Amniotic stem cell (primary cell): ENCODE measurements around the gene CYP1A1.

Experiments
- DNase-seq: peaks from one replicate; lab custom pipeline; 2025; lab: John Stamatoyannopoulos, UW

CYP1A1 gene

DNA sequence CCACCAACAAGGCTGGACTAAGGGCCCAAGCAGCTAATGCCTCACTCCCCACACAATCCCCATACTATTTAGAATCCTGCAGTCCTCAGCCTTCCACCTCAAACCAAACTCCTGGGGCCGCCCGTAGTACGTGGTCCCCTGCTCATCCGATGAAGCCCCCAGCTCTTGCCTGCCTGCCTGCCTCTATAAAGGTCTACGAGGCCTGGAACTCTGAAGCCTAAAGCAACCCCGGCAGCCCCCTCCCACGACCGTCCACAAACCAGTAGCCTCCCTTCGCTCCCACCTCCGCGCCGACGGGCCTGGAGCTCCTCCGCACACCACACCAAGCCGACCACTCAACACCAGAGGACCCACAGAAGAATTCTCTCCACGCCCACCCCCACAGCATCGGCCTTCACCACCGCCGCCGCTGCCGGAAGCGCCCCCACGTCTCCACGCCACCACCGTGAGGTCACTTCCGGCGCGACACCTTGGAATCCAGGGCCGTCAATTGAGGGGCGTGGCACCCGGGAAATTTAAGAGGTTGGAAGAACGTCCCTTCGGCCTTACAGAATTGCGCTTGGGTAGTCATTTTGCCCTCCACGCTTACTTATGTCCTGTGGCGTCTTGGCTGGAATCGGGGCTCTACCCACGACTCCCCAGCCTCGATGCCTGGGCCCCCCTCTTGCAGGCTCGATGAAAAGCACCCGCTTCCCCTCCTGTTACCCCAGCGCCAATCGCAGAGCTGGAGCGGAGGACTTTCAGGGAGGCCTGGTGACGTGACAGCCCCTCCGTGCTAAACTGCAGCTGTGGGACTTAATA is 29.5 kb downstream of the CYP1A1 start, which contains the start of gene EDC3:
EDC3 (minus strand) TSS at position 428 of the 801 bp plus-strand sequence. CDS start 20,900 bp downstream, outside the sequence.
- DNase-seq, result peak; percentile 78

DNA sequence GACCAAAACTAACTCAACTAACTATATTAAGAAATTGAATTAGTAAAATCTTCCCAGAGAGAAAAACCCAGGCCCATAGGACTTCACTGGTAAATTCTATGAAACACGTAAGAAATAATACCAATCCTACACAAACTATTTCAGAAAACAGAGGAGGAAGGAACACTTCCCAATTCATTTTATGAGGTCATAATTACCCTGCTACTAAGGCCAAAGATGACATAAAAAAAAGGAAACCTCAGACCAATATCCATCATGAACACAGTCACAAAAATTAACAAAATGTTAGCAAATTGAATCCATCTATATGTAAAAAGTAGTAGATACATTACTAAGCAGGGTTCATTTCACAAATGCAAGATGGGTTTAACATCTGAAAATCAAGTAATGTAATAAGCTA is 33.0 kb downstream of the CYP1A1 start:
- DNase-seq, result no peak

DNA sequence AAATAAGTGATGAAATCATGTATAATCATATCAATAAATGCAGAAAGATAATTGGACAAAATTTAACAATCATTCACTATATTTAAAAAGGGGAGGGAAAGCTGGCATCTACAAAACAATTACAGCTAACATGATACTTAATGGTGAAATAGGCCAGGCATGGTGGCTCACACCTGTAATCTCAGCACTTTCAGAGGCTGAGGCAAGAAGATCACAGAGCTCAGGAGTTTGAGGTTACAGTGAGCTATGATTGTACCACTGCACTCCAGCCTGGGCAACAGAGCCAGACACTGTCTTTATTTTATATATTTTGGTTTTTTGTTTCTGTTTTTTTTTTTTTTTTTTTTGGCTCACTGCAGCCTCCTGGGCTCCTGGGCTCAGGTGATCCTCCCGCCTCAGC is 41.6 kb downstream of the CYP1A1 start:
- DNase-seq, result no peak

DNA sequence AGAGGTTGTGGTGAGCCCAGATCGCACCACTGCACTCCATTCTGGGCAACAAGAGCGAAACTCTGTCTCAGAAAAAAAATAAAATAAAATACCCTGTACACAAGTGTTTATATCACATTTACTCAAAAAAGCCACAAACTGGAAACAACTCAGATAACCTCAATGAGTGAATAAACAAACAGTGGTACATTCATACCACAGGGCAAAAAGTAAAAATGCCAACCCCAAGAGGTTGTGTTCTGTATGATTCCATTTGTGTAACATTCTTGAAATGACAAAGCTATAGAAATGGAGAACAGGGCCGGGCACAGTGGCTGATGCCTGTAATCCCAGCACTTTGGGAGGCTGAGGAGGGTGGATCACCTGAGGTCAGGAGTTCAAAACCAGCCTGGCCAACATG is 42.4 kb downstream of the CYP1A1 start:
- no peak for DNase-seq

DNA sequence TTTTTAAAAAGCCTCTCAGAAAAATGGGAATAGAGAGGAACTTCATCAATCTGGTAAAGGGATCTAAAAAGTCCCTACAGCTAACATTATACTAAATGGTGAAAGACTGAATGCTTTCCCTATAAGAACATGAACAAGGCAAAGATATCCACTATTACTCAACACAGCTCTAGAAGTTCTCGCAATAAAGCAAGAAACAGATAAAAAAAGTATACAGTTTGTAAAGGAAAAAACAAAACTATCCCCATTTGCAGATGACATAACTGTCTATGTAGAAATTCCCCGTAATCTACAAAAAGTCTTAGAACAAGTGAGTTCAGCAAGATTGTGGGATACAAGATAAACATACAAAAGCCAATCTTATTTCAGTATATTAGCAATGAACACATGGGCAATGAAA is 44.9 kb downstream of the CYP1A1 start:
- DNase-seq, result no peak

DNA sequence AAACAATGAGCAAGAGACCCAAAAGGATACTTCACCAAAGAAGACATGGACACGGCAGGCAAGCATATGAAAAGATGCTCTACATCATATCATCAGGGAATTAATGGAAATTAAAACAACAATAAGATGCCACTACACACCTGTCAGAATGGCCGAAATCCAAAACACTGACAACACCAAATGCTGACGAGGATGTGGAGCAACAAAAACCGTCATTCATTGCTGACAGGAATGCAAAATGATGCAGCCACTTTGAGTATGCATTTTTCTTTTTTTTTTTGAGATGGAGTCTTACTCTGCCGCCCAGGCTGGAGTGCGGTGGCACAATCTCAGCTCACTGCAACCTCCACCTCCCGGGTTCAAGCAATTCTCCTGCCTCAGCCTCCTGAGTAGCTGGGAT is 48.5 kb downstream of the CYP1A1 start:
- no peak for DNase-seq

DNA sequence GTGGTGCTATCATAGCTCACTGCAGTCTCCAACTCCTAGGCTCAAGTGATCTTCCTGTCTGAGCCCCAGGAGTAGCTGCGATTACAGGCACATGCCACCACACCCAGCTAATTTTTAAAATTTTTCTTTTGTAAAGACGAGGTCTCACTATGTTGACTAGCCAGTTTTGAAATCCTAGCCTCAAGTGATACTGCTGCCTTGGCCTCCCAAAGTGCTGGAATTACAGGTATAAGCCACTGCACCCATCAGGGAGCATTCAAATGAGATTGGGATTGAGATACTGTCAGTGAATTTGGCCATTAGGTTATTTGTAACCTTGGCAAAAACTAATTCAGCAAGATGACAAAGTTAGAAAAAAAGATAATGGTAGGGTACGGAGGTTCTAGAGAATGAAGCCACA is 51.2 kb downstream of the CYP1A1 start:
- no peak for DNase-seq

DNA sequence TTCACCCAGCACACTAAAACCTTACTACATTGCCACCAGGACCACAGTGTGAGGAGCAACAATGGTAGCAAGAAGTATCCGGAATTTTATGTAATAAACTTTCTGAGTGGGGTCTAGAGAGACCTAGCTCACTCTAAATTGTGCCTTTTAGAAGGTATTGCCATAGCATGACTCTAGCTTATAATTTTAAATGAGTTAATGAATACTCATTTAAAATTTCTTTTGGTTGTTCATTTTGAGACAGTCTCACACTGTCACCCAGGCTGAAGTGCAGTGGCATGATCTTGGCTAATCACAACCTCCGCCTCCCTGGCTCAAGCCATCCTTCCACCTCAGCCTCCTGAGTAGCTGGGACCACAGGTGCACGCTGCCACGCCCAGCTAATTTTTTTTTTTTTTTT is 55.7 kb downstream of the CYP1A1 start:
- no peak for DNase-seq
